Fibroblast of peridontal ligament (primary cell): ENCODE data around the gene KRTAP10-1.
"Not testable (repeated sequence)": the region's sequence is repeated elsewhere in the genome, so short reads cannot be mapped to it uniquely, and the experiment has no call there.

ENCODE experiments used
- DNase-seq: peaks from one replicate; pipeline ENCODE4 v3.0.0-alpha.2; 2010; ENCODE audit errors: extremely low read depth

KRTAP10-1 gene

DNA sequence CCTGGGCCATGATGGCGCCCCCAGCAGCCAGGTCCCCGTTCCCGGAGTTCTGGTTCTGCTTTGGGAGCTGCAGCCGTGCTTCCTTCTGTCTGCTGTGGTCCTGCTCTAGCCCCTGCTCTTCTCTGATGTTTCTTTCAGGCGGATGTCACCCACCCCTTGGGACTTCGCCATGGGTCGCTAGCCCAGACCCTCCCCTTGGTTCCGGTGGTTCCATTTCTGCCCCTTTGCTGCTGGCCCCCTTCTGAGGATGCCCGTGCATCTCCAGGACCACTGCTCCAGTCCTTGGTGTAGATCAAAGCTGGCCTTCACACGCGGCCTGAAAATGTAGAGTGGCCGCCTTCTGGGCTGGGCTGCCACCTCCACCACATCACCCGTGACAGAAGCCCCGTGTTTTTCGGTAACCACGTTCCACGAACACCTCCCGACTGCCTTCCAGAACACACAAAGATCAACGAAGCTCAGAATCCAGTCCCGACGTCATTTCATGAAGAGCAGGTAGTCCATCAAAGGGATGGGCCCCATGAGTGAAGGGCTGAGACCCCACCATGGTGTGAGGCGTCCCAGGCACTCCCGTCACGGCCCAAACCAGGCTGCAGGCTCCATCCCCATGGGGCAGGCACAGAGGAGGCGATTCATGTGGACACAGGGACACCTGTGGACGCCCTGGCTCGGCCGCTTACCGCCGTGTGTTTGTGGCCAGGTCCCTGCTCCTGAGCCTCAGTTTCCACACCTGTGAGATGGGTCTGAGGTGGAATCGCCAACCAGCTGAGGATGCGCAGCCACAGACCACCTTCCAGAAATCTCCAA, 24.4 kb downstream of the KRTAP10-1 start:
- no peak for DNase-seq

DNA sequence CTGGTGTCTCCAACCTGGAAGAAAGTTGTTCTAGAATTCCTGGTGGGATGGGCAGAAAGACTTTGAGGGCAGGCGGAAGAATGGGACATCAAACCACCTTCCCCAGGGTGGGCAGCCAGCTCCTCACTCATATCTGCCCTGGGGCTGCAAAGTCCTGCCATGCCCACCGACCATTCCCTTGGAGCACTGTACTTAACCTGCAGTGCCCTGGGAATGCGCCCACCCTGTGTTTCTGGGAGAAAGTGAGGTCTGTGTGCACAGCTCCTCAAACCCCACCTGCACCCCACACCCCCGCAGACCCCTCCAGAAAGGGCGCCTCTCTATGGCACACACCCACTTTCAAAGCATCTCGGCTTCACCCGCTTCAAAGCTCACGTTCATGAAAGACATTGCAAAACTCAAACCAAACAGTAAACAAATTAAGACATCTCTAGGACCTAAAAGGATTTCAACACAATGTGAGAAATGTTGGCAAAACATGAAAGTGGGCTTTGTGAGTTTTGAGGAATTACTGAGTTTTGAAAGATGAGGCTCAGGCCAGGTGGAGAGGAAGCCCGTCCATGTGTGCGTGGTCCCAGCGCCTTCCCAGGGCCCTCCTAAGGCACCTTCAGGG, 25.1 kb downstream of the KRTAP10-1 start:
- DNase-seq, result no peak

DNA sequence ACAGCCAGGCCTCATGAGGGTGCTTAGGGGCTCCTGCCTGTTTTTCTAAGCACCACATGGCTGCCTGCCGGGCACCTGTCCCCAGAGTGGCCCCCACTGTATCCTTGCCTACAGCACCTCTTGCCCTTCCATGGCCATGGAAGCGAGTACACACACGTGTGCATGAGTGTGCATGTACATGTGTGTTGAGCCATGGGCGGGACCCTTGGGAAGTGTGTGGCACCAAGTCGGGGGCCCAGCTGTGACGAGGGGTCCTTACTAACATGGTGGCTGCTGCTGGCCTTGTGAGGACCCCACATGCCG, 25.8 kb downstream of the KRTAP10-1 start:
- DNase-seq, result no peak

DNA sequence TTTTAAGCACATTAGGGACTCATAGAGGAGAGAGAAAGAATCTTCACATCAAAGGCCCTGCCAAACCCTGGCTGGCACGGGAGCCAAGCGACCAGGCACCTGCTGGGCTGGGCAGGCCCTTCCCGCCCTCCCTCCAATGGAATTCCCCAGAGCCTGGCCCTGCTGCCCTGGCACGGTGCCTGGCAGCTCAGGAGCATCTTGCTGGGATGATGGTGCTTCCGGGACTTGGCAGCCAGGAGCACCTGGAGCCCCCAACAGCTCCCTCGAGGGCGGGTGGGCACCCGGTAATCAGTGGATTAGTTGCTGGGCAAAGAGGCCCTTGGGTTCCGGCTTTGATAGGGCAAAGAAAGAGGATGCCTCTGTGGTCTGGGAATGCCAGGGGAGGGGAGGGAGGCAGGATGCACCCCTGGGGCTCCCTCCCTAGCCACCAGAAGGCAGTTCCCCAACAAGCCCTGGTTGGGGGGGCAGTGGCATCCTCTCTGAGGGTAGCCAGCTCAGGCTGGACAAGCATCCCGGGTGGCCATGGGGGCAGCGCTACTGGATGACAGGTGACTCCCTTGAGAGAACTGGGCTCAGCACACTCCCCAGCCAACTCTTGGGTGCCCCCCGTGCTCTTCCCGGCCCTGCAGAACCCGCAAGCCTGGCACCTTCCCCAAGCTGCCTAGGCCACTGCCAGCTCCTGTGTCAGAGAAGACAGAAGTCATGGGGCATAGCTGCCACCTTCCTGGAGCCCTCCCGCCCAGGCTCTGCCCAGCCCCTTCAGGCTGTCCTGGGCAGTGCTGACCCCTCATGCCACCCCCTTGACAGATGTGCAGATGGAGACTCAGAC, 26.4 kb downstream of the KRTAP10-1 start:
- DNase-seq, result no peak

DNA sequence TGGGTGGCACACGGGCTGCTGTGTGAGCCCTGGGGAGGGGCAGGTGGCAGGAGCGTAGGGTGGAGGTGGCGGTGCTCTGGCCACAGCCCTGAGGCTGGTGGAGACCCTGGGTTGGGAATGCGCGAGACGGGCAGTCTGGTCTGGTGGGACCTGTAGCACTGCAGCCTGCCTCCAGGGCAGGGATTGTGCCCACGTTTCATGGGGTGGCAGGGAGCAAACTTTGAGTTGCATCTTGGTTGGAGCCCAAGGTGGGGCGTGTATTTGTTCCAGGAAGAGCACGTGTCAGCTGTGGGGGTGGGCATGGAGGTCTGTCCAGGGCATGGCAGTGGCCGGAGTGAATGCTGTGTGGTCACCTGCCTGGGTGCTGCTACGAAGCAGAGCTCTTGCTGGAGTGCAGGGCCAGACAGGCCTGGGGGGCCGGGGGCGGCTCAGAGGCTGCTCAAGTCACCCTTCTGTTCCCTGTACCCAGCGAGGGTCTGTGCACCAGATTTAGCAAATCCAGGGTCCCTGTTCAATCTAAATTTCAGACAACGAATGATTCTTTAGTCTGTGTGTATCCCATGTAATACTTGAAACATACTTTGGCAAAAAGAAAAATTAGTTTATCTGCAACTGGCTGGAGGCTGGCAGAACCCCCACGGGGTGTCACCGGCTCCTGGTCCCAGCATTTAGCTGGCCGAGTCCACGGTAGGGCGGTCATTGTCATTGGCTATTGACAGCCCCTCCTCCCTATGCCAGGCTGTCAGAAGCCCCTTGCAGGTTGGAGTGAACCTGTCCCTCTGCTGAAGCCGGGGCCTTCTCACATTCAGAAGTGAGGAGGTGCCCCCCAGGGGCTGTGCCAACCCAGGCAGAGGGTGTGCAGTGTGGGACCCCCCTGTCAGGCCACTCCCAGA, 27.3 kb downstream of the KRTAP10-1 start:
- DNase-seq, result no peak

DNA sequence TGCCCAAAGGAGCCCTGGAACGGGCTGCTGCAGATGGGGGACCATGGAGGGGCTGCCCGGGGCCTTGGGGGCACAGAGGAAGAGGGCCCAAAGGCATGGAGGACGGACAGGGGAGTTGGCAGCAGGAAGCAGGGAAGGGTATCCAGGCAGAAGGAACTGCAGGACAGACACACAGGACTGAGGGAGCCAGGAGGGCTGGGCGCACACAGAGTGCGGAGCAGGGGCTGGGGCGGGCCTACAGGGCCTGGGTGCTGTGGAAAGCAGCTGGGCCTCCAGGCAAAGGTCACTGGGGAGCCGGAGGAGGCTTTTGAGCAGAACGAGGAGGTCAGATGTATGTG, 28.1 kb downstream of the KRTAP10-1 start:
- no peak for DNase-seq

DNA sequence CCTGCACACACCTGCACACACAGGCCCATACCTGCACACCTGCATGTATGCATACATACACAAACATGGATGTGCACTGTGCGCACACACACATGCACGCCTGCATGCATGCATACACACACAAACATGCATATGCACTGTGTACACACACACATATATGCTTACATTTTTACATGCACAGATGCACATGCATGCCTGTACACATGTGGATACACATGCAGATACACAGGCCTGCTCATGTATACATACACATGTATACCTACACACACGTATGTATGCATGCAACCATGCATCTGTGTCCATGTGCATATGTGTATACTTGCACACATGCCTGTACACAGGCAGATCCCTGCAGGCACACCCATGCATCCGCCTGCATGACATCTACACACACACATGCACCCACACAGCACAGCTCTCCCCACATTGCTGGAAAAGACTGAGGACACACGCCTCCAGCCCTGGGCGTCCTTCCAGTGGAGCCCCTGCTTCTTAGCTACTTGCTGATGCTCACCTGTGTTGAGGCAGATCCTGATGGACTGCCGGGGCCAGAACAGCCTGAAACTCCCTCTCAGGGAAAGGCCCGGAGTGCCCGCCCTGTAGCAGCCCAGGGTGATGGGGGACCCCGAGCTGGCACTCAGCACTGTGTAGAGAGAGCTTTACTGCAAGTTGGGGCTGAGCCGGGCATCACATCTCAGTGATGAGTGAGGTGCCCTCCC, 28.6 kb downstream of the KRTAP10-1 start:
- no peak for DNase-seq

DNA sequence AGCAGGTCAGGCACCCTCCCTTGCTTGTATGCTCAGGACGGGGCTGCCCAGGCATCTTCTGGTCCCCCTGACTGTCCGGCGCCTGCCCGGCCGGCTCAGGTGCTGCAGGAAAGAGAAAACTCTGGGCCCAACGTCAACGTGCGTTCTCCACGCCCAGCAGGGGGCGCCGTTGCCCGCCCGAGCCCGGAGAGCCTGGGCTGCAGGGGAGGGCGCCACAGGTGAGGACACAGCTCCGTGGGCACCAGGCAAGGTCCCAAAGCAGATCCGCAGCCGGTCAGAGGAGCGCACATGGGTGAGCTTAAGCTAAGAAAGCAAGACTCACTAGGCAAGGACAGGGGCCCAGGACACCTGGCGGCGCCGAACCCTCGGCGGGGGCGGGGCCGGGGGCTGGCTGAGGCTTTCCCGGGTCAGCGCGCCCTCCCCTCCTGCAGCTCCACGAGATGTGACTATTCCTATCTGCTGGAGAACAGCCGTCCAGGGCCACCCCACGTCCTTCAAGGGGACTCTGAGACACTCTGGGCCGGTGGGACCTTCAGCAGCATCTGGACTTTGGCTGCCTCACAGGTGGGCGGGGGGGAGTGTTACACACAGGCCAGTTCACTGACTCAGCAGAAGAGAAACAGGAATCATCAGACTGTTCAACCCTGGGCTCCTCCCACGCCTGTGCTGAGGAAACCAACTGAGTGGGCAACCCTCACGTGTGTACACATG, 29.3 kb downstream of the KRTAP10-1 start:
- DNase-seq, result no peak

DNA sequence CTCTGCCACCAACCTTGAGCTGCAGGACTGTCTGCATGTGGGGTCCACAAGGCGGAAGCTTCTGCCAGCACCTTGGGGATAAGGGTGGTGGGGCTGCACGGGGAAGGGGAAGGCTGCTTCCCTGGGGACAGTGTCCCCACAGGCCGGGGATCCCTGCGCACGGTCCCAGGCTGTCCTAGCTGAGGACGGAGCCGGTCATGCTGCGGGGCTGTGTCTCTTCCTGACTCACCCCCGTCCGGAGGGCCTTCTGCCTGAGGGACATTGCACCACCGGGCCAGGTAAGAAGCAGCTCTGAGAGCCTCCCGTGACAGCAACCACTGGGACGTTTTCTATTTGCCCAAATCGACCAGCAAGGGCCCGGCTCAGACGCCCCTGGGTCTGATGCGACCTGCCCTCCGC, 29.9 kb downstream of the KRTAP10-1 start:
- no peak for DNase-seq

DNA sequence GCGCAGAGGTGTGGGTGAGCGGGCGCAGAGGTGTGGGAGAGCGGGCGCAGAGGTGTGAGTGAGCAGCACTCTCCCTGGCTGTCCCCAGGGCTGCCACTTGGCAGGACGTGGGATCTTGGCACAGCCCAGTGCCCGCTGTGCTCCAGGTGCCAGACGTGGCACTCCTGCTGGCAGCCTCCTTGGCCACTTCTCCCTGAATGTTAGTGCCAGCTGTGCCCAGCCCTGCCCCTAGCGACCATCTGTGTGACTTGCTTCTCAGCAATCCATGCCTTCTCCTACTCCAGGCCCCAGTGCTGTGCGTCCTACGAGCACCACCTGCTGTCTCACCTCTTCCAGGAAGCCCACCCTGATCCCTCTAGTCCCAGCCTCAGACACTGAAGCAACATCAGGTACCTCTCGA, 30.5 kb downstream of the KRTAP10-1 start:
- DNase-seq, result no peak

DNA sequence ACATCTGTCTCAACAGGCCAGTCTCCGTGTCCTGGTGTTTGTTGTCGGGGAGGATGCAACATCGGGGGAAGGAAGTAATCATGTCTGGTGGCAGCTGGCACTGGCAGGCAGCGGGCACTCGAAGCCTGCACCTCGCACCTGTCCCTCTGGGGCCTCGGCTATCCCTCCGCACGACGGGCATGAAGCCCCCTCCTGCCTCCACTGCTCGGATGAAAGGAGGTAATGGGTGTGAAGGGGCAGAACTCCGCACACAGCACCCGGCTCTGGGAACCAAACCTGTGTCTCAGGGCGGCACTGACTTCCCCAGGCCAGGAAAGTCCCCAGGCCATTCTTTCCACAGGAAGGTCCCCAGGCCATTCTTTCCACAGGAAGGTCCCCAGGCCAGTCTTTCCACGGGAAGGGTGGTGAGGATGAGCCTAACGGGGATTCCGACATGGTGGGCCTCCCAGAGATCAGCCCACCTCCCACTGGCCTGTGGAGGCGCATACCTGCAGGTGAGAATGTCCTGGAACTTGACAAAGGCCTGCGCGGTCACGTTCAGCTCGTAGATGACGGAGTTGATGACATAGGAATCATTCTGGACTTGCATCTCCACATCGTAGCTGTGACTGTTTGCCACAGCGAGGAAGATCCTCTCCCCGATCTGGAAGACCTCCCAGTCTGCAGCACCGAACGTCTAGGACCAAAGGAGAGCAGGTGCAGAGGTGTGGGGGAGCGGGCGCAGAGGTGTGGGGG, 31.1 kb downstream of the KRTAP10-1 start:
- DNase-seq, result no peak

DNA sequence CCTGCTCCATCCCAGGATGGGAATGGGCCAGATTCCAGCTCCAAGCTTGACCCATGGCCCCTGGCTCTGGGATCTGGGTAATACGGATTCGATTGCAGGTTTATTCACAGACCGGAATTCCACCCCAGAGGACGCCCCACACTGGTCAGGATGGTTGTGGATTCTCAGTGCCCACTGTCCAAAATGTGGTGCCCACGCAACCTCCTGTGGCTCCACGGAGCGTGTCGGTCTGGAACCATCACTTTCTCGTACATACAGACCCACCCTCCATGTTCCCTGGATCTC, 31.6 kb downstream of the KRTAP10-1 start:
- no peak for DNase-seq

DNA sequence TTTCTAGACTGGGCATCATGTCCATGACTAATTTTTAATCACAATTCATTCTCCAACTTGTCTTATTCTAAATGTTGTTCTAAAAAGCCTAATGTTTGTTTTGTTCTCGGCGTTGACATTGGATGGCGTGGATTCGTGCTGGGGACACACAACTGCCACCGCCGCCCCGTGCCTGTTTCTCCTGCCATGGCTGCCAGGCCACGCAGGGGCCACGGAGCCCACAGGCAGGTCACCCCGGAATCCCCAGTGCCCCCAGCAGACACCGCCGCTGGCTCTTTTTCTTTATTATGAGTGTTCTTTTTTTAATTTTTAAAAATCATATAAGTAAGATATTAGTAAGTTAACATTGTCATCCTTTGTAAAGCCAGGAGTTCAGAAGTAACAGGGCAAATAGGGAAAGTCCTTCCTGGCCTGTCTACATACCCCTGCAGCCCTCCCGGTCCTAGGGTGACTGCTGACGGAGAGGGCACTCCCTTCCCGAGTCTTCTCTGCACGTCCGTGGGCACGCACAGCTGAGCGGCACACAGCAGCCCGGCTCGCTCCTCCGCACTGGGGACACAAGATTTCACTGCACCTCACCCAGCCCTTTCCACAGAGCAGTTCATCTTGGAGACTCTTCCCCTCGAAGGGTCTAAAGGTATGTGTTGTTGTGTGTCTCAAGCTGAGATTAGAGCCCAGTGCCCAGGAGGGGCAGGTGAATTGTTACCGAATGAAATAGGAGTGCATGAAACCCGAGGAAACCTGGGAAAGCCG, 32.1 kb downstream of the KRTAP10-1 start:
- DNase-seq, result no peak

DNA sequence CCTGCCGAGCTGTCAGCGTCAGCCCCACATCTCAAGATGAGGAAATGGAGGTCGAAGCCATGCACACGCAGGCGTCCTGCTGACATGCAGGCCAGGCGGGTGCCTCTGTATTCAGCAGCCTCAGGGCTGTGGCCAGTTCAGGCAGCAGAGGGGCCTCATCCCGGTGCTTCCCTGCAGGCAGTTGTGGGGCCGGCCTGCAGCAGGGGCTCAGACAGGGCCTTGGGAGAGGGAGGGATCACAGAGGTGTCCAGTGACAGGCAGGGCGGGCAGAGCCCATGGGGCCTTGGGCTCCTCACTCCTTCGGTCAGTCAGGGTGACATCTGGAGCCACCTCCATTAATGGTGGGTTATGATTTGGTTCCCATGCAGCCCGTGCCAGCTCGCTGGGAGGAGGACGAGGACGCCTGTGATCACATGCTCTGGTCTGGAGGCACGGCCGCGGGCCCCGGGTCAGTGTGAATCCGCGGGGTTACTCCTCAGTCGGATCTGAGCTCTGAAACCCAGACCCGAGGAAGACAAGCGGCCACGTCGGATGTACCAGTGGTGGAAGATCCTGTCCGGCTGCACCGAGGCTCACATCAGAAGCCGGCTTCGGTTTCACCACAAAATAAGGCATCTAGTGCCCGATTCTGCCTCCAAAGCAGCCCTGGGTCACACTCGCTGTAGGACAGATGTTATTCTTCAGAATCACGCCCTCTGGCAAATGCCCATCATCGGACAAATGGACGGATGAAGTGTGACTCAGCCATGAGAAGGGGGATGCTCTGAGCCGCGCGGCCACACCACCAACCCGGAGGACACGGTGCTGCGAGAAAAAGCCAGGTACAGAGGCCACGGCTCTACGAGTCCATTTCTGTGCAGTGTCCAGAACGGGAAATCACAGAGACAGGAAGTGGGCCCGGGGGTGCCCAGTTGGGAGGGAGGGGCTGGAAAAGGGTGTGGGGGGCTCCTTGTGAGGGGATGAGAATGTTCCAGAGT, 33.4 kb downstream of the KRTAP10-1 start:
- DNase-seq, result no peak

DNA sequence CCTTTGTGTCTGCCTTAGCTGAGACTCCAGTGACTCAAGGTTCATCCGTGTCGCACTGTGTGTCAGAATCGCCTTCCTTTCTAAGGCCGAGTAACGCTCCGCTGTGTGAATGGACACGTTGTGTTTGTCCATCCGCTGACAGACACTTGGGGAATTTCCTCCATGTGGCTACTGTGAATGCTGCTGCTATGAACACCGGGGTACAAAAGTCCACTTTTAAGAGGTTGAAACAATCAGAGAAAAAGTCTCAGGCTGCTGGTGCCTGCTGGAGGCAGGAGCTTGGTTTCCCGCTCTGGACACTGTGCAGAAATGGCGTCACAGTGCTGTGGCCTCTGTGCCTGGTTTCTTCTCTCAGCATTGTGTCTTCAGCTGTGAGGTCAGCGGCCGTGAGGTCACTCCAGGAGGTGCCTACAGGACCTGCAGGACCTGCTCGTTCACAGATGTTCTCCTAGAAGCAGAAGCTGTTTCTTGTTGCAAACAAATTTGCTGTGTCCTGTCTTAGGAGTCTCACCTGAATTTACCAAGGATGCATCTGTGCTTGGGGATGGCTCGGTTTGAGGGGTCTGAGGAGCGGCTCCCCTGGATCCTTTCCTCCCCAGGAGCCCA, 34.2 kb downstream of the KRTAP10-1 start:
- DNase-seq, result no peak

DNA sequence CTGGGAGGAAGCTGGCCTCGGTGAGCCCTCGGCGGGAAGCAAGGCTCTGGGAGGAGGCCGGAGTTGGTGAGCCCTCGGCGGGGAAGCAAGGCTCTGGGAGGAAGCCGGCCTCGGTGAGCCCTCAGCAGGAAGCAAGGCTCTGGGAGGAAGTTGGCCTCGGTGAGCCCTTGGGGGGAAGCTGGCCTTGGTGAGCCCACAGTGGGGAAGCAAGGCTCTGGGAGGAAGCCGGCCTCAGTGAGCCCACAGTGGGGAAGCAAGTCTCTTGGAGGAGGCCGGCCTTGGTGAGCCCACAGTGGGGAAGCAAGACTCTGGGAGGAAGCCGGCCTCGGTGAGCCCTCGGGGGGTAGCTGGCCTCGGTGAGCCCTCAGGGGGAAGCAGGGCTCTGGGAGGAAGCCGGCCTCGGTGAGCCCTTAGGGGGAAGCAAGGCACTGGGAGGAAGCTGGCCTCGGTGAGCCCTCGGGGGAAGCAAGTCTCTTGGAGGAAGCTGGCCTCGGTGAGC, 36.0 kb downstream of the KRTAP10-1 start:
- DNase-seq, result no peak

DNA sequence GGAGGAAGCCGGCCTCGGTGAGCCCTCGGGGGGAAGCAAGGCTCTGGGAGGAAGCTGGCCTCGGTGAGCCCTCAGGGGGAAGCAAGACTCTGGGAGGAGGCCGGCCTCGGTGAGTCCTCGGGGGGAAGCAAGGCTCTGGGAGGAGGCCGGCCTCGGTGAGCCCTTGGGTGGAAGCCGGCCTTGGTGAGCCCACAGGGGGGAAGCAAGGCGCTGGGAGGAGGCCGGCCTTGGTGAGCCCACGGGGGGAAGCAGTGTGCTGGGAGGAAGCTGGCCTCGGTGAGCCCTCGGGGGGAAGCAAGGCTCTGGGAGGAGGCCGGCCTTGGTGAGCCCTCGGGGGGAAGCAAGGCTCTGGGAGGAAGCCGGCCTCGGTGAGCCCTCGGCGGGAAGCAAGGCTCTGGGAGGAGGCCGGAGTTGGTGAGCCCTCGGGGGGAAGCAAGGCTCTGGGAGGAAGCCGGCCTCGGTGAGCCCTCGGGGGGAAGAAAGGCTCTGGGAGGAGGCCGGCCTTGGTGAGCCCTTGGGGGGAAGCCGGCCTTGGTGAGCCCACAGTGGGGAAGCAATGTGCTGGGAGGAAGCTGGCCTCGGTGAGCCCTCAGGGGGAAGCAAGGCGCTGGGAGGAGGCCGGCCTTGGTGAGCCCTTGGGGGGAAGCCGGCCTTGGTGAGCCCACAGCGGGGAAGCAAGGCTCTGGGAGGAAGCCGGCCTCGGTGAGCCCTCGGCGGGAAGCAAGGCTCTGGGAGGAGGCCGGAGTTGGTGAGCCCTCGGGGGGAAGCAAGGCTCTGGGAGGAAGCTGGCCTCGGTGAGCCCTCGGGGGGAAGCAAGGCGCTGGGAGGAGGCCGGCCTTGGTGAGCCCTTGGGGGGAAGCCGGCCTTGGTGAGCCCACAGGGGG, 36.7 kb downstream of the KRTAP10-1 start:
- not testable (repeated sequence) for DNase-seq
